HEK293 (cell line): ENCODE data around the gene TSHZ3.

Experiments used
- CTCF ChIA-PET: fragments of 350-600 bp; formaldehyde crosslinking; extraction: SDS; loops from one replicate; lab custom pipeline; 2021; ENCODE audit warnings: antibody characterized with exemption; lab: Yijun Ruan, JAX
- POLR2A ChIA-PET: fragments of 300-600 bp; formaldehyde crosslinking; extraction: SDS; loops from one replicate; lab custom pipeline; 2020; ENCODE audit warnings: antibody characterized with exemption, inconsistent platforms; lab: Yijun Ruan, JAX
- H3K27ac ChIP-seq: fragments of 200-500 bp; sonication (Bioruptor generic); 2 replicates; pipeline ENCODE4 v1.5.1; 2014; ENCODE audit warnings: low read depth, low read length, control low read depth, inconsistent platforms; ENCODE audit errors: extremely low read depth
- H3K36me3 ChIP-seq, 2 experiments: fragments of 200-500 bp in 1 of 2; sonication (Bioruptor generic) in 1 of 2; 1 replicate in 1 of 2; 2 replicates in 1 of 2; pipeline ENCODE4 v1.5.1; 2014 to 2017; ENCODE audit warnings: inconsistent platforms in 2 of 2, low read length in 2 of 2; ENCODE audit not compliant: control insufficient read depth in 2 of 2, insufficient read depth in 1 of 2
- H3K4me1 ChIP-seq: fragments of 200-500 bp; sonication (Bioruptor generic); 2 replicates; pipeline ENCODE4 v1.5.1; 2014; ENCODE audit warnings: mild to moderate bottlenecking, low read length, inconsistent platforms; ENCODE audit not compliant: control insufficient read depth, insufficient read depth
- H3K4me3 ChIP-seq: 2 replicates; pipeline ENCODE4 v1.5.1; 2011; ENCODE audit warnings: low read depth, mild to moderate bottlenecking, control low read depth, low read length, moderate library complexity
- H3K9me3 ChIP-seq: fragments of 200-500 bp; sonication (Bioruptor generic); 2 replicates; pipeline ENCODE4 v1.5.1; 2014; ENCODE audit warnings: low read depth, low read length, inconsistent platforms; ENCODE audit not compliant: control insufficient read depth, insufficient read depth
- AEBP2 ChIP-seq: fragments of 450-650 bp; formaldehyde crosslinking; IDR thresholded peaks from 2 replicates; pipeline ENCODE4 v1.5.1; 2016; ENCODE audit warnings: missing biosample characterization, missing genetic modification characterization, borderline replicate concordance
- BCL11A ChIP-seq: fragments of 450-650 bp; formaldehyde crosslinking; IDR thresholded peaks from 2 replicates; pipeline ENCODE4 v1.5.1; 2016; ENCODE audit warnings: low read depth, missing biosample characterization, missing genetic modification characterization
- GLI4 ChIP-seq: fragments of 450-650 bp; formaldehyde crosslinking; IDR thresholded peaks from 2 replicates; pipeline ENCODE4 v1.5.1; 2016; ENCODE audit warnings: missing biosample characterization, missing genetic modification characterization
- GLIS2 ChIP-seq: fragments of 450-650 bp; formaldehyde crosslinking; IDR thresholded peaks from 2 replicates; pipeline ENCODE4 v1.5.1; 2016; ENCODE audit warnings: missing biosample characterization, missing genetic modification characterization
- HOXD13 ChIP-seq: sonication (generic); formaldehyde crosslinking; IDR thresholded peaks from 2 replicates; pipeline ENCODE4 v1.8.0; 2022; ENCODE audit warnings: missing genetic modification reagents, borderline replicate concordance
- MYNN ChIP-seq: fragments of 450-650 bp; formaldehyde crosslinking; IDR thresholded peaks from 2 replicates; pipeline ENCODE4 v1.5.1; 2016; ENCODE audit warnings: missing biosample characterization, missing genetic modification characterization, borderline replicate concordance
- SETDB1 ChIP-seq: IDR thresholded peaks from one replicate; pipeline ENCODE4 v1.6.1; 2017; ENCODE audit warnings: mild to moderate bottlenecking, low read length, moderate library complexity, mixed read lengths; ENCODE audit not compliant: insufficient read length
- SP3 ChIP-seq: fragments of 450-650 bp; formaldehyde crosslinking; IDR thresholded peaks from 2 replicates; pipeline ENCODE4 v1.5.1; 2016; ENCODE audit warnings: missing biosample characterization, missing genetic modification characterization
- ZBTB48 ChIP-seq: fragments of 450-650 bp; formaldehyde crosslinking; IDR thresholded peaks from 2 replicates; pipeline ENCODE4 v1.5.1; 2016; ENCODE audit warnings: missing biosample characterization, missing genetic modification characterization
- ZIC2 ChIP-seq: fragments of 450-650 bp; formaldehyde crosslinking; IDR thresholded peaks from 2 replicates; pipeline ENCODE4 v1.5.1; 2016; ENCODE audit warnings: missing biosample characterization, missing genetic modification characterization
- ZNF114 ChIP-seq: fragments of 450-650 bp; formaldehyde crosslinking; IDR thresholded peaks from 2 replicates; pipeline ENCODE4 v1.5.0; 2017; ENCODE audit warnings: missing biosample characterization, missing genetic modification characterization
- ZNF146 ChIP-seq: fragments of 450-650 bp; formaldehyde crosslinking; IDR thresholded peaks from 2 replicates; pipeline ENCODE4 v1.5.1; 2016; ENCODE audit warnings: missing biosample characterization, missing genetic modification characterization
- ZNF214 ChIP-seq: fragments of 450-650 bp; formaldehyde crosslinking; IDR thresholded peaks from 2 replicates; pipeline ENCODE4 v1.5.1; 2017; ENCODE audit warnings: missing biosample characterization, mild to moderate bottlenecking, missing genetic modification characterization, borderline replicate concordance
- ZNF239 ChIP-seq: fragments of 450-650 bp; formaldehyde crosslinking; IDR thresholded peaks from 2 replicates; pipeline ENCODE4 v1.5.1; 2016; ENCODE audit warnings: missing biosample characterization, missing genetic modification characterization
- ZNF24 ChIP-seq: fragments of 450-650 bp; formaldehyde crosslinking; IDR thresholded peaks from 2 replicates; pipeline ENCODE4 v1.5.1; 2016; ENCODE audit warnings: missing biosample characterization, missing genetic modification characterization
- ZNF280D ChIP-seq: fragments of 450-650 bp; formaldehyde crosslinking; IDR thresholded peaks from 2 replicates; pipeline ENCODE4 v1.5.1; 2016; ENCODE audit warnings: missing biosample characterization, missing genetic modification characterization
- ZNF350 ChIP-seq: fragments of 450-650 bp; formaldehyde crosslinking; IDR thresholded peaks from 2 replicates; pipeline ENCODE4 v1.5.0; 2017; ENCODE audit warnings: missing biosample characterization, mild to moderate bottlenecking, missing genetic modification characterization
- ZNF37A ChIP-seq: fragments of 450-650 bp; IDR thresholded peaks from 2 replicates; pipeline ENCODE4 v1.5.1; 2018; ENCODE audit warnings: missing biosample characterization, missing genetic modification characterization
- ZNF394 ChIP-seq: fragments of 450-650 bp; formaldehyde crosslinking; IDR thresholded peaks from 2 replicates; pipeline ENCODE4 v1.5.1; 2016; ENCODE audit warnings: missing biosample characterization, missing genetic modification characterization, mild to moderate bottlenecking, moderate library complexity, borderline replicate concordance
- ZNF521 ChIP-seq: fragments of 450-650 bp; formaldehyde crosslinking; IDR thresholded peaks from 2 replicates; pipeline ENCODE4 v1.5.1; 2017; ENCODE audit warnings: missing biosample characterization, mild to moderate bottlenecking, missing genetic modification characterization
- ZNF626 ChIP-seq: fragments of 450-650 bp; sonication (Bioruptor Pico); formaldehyde crosslinking; IDR thresholded peaks from 2 replicates; pipeline ENCODE4 v1.5.1; 2018; ENCODE audit warnings: missing biosample characterization, missing genetic modification characterization, inconsistent platforms
- ZNF704 ChIP-seq: fragments of 450-650 bp; formaldehyde crosslinking; IDR thresholded peaks from 2 replicates; pipeline ENCODE4 v1.5.1; 2016; ENCODE audit warnings: missing biosample characterization, missing genetic modification characterization
- ZNF707 ChIP-seq: fragments of 450-650 bp; formaldehyde crosslinking; IDR thresholded peaks from 2 replicates; pipeline ENCODE4 v1.5.1; 2016; ENCODE audit warnings: missing biosample characterization, missing genetic modification characterization
- ZNF768 ChIP-seq: fragments of 450-650 bp; formaldehyde crosslinking; IDR thresholded peaks from 2 replicates; pipeline ENCODE4 v1.5.1; 2018; ENCODE audit warnings: missing biosample characterization, mild to moderate bottlenecking, missing genetic modification characterization
- ZNF791 ChIP-seq: fragments of 450-650 bp; formaldehyde crosslinking; IDR thresholded peaks from 2 replicates; pipeline ENCODE4 v1.5.1; 2016; ENCODE audit warnings: missing biosample characterization, missing genetic modification characterization
- ZSCAN5A ChIP-seq: fragments of 450-650 bp; formaldehyde crosslinking; IDR thresholded peaks from 2 replicates; pipeline ENCODE4 v1.5.1; 2016; ENCODE audit warnings: missing biosample characterization, missing genetic modification characterization

Gene TSHZ3

GRCh38 chr19:31297991-31298390, 51.2 kb downstream of the TSHZ3 start:
- Histone ChIP-seq H3K4me1 (peaks cover 5% of the 10 kb centered on the region; the same call in 1 of the 2 replicates), H3K36me3 (no peaks in the 10 kb centered on the region; a peak in 1 of 3 replicates), H3K27ac (no peak overlapping the region), H3K4me3 (no peak overlapping the region), H3K9me3 (no peaks in the 10 kb centered on the region; the same call in none of the 2 replicates)
- ChIA-PET CTCF (no interaction called here), POLR2A (no interaction called here)
- TF ChIP-seq ZBTB48 (tag by site-specific recombination): no peak
- no peak for TF ChIP-seq ZNF707 (tag by site-specific recombination)
- TF ChIP-seq ZNF24 (tag by site-specific recombination): no peak
- no peak for TF ChIP-seq ZNF114 (tag by site-specific recombination)
- TF ChIP-seq HOXD13 (CRISPR knock-in tag): no peak
- no peak for TF ChIP-seq ZNF394
- no peak for TF ChIP-seq ZNF37A (tag by site-specific recombination)
- no peak for TF ChIP-seq ZNF704 (tag by site-specific recombination)

GRCh38 chr19:31296741-31297390, 52.4 kb downstream of the TSHZ3 start:
- Histone ChIP-seq H3K4me3 (no peak overlapping the region), H3K4me1 (peaks cover 5% of the 10 kb centered on the region; the same call in 1 of the 2 replicates), H3K36me3 (no peaks in the 10 kb centered on the region; a peak in 1 of 3 replicates), H3K27ac (no peak overlapping the region), H3K9me3 (no peaks in the 10 kb centered on the region; the same call in none of the 2 replicates)
- CTCF ChIA-PET: no interaction called here
- POLR2A ChIA-PET: interaction anchor here (0.6 kb wide), 1 partner anchor 737 kb away, joined by 4 read pairs; no protein-coding TSS in a partner anchor
- TF ChIP-seq ZIC2 (tag by site-specific recombination) (peak; percentile 48), SP3 (tag by site-specific recombination) (no peak), ZNF280D (tag by site-specific recombination) (no peak), ZNF521 (tag by site-specific recombination) (no peak), ZNF626 (no peak), SETDB1 (no peak)
- TF ChIP-seq, all 188 proteins: peak for 1

GRCh38 chr19:31294189-31294588, 55.0 kb downstream of the TSHZ3 start:
- no peak overlapping the region for H3K4me3 ChIP-seq
- POLR2A ChIA-PET: no interaction called here
- CTCF ChIA-PET: no interaction called here
- no peaks in the 10 kb centered on the region for H3K4me1 ChIP-seq
- H3K36me3 ChIP-seq: no peaks in the 10 kb centered on the region; a peak in 1 of 3 replicates
- H3K9me3 ChIP-seq: no peaks in the 10 kb centered on the region; the same call in none of the 2 replicates
- no peak overlapping the region for H3K27ac ChIP-seq
- TF ChIP-seq ZNF768 (tag by site-specific recombination) (no peak), ZNF239 (tag by site-specific recombination) (no peak), ZNF350 (tag by site-specific recombination) (no peak), AEBP2 (tag by site-specific recombination) (no peak), ZNF214 (no peak), GLI4 (tag by site-specific recombination) (no peak), BCL11A (tag by site-specific recombination) (no peak), ZSCAN5A (no peak), MYNN (tag by site-specific recombination) (no peak), ZNF114 (tag by site-specific recombination) (no peak), GLIS2 (tag by site-specific recombination) (no peak), ZNF791 (no peak), ZNF707 (tag by site-specific recombination) (no peak), ZNF146 (tag by site-specific recombination) (no peak)
